GM12891 (cell line): ENCODE measurements around the gene ZEB1.

Source experiments
- PAX5 ChIP-seq: IDR thresholded peaks from 2 replicates; pipeline ENCODE4 v1.6.1; 2011; ENCODE audit warnings: low read length, moderate library complexity, mild to moderate bottlenecking; ENCODE audit not compliant: insufficient read depth, severe bottlenecking
- POLR2A ChIP-seq: IDR thresholded peaks from 2 replicates; pipeline ENCODE4 v1.6.1; 2011; ENCODE audit warnings: low read depth, low read length, control low read depth
- POLR2AphosphoS5 ChIP-seq: IDR thresholded peaks from 2 replicates; pipeline ENCODE4 v1.6.1; 2011; ENCODE audit warnings: low read depth, low read length, control low read depth
- POU2F2 ChIP-seq: IDR thresholded peaks from 2 replicates; pipeline ENCODE4 v1.6.1; 2011; ENCODE audit warnings: low read depth, mild to moderate bottlenecking, control low read depth, low read length, moderate library complexity
- SPI1 ChIP-seq: IDR thresholded peaks from 2 replicates; pipeline ENCODE4 v1.6.1; 2011; ENCODE audit warnings: low read depth, low read length, control low read depth
- TAF1 ChIP-seq: IDR thresholded peaks from 2 replicates; pipeline ENCODE4 v1.6.1; 2011; ENCODE audit warnings: low read depth, low read length, control low read depth

GRCh38 chr10:31396376-31396775 lies 77.4 kb downstream of the ZEB1 start:
- TF ChIP-seq POLR2AphosphoS5 = no peak
- no peak for TF ChIP-seq POLR2A
- TF ChIP-seq TAF1 = no peak
- TF ChIP-seq POU2F2 = no peak
- no peak for TF ChIP-seq SPI1
- TF ChIP-seq PAX5 = no peak
